DMS 273 treated with DMSO at 0.1 percent for 48 hours (cell line): Measurements from ENCODE around the gene NOP9.

ENCODE experiments used
- DNase-seq: peaks from one replicate; lab custom pipeline; 2025; lab: John Stamatoyannopoulos, UW

Gene NOP9

GRCh38 chr14:24329073-24329663 lies 29.5 kb downstream of the NOP9 start:
- no peak for DNase-seq

DNA sequence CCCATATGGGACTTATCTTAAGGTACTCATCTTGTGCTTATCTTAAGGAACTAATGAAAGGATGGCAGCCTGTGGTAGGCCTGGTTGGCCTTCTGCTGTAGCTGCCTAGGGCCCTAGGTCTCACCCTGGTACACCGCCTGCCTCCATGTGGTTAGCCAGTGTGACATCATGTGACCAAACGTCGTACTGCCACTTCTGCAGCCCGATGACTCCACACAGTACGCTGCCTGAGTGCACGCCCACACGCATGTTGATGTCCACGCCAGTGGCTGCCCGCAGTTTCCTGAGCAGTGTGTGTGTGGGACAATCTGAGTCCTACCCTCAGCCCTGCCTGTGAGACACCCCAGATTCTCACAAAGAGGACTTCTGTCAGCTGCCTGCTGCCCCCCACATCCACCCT lies 30.1 kb downstream of the NOP9 start:
- no peak for DNase-seq

DNA sequence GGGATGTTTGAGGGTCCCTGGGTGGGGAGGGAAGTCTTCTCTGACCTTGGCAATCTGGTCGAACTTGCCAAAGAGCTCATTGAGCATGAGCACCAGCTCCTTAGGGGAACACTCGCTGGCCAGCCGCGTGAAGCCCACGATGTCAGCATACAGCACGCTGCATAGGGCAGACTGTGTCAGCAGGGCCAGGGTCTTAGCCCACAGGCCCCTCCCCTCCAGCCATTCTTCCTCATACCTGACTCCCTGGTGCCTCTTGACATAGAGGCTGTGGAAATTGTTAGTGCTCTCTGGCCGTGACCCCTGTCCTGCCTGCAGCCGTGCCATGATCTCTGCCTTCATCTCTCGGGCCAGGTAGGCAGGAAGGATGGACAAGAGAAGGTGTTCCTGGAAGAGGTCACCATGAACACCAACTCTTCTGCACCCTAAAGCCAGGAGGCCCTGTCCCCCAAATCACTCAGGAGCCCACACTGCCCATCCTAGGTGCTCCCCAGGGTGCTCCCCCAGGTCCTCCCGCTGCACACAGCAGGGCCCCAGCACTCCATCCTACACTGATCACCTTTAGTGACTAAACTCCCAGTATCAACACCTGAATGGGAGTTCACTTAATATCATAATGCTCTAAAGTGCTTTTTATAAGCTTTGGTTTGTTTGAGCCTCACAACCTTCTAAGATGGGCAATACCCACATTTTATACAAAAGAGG lies 31.5 kb downstream of the NOP9 start:
- DNase-seq = no peak

GRCh38 chr14:24331731-24332267 lies 32.1 kb downstream of the NOP9 start:
- no peak for DNase-seq

DNA sequence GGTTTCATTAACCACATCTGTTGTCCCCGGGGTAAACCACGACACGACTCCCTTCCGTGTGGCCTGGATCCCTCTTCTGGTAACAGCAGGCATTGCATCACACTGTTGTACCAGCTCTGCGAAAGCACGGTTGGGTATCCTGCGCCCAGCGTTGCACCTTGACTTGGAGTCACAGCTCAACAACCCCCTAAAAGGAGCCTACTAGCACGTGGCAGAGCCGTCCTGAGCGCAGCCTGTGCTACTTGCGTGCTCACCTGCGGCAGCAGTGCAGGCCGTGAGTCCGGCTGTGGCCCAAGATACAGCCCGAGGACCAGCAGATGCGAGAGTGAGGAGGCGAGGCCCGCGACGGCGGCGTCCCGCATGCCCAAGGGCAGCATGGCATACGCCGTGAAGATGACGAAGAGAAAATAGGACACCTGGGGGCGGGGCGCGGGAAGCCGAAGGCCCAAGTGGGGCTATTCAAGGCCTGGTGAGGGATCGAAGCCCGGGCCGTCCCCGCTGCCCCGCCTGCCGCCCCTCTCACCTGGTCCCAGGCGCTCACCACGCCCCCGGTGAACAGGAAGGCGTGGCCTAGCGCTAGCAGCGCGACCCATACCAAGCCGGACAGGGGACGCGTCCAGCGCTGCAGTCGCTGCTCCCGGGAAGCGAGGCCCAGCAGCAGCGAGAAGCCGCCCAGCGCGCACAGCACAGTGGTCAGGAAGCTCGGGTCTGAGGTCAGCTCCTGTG lies 32.8 kb downstream of the NOP9 start:
- DNase-seq = peak; percentile 32

- peak; percentile 8 for DNase-seq
These were observed 35.0 kb downstream of the NOP9 start, which contains the start of gene ADCY4 for GRCh38 chr14:24334431-24335291. TSS of gene ADCY4 (minus strand) at chr14:24335071. CDS start at chr14:24334652, 419 bp downstream.

DNA sequence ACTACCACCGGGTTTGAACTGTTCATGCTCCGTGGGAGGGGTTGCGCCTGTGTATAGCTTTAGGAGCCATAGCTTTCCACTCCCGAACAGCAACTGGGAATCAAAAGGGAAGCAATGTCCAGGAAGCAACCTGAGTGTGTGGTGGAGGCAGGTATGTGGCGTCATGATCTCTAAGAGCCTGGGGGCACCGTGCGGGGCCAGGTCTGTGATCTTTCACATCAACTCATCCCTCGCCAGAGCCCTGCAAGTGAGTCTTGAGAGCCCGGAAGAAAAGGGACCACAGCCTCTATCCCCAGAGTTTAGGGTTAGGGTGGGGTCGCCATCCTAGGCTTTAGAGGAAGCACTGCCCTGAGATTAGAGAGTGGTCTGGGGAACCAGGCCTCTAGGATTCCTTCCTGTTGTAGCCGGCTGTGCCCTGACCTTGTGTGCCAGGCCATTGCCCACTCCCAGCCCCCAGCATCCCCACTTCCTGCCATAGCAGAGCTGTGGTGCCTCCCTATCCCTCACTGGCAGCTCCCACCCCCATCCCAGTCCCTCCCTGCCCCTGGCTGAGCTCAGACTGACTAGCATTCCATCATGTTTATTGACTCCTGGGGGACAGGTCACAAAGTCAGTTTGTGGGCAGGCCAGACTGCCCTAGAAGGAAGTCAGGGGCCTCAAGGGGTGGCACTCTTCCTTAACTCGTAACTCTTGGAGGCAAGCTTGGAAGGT lies 36.0 kb downstream of the NOP9 start:
- no peak for DNase-seq

DNA sequence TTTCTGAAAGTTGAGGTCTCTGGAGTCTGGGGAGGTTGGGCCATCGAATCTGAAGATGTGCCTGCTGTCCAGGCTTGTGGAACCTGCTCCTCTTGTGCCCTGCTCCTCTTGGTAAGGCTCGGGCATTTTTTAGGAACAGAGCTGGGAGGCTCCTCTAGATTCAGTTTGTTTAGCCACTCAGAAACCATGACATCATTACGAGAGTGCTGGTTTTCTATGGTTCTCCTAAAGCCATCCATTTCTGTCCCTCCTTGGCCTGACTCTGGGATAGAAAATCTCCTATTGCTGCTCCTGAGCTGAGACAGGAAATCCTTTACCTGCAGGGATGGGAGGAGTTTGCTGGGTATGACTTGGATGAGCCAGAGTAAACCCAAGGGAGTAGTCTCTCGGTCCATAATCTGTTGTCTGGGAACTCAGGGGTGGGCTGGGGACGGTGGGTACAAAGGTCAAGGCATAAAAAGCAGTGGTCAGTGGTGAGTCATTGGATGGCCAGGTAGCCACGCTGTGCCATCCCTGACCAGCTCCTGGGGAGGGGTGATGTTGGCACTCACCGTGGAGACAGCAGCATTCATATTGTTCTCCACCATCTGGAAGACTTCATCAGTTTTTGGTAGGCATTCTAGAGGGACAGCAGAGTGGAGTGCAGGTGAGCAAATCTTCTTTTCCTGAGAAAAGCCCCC lies 37.6 kb downstream of the NOP9 start:
- DNase-seq = no peak

- no peak for DNase-seq
These were observed 38.1 kb downstream of the NOP9 start for GRCh38 chr14:24337824-24338175.

GRCh38 chr14:24338843-24339242 lies 39.2 kb downstream of the NOP9 start:
- no peak for DNase-seq

DNA sequence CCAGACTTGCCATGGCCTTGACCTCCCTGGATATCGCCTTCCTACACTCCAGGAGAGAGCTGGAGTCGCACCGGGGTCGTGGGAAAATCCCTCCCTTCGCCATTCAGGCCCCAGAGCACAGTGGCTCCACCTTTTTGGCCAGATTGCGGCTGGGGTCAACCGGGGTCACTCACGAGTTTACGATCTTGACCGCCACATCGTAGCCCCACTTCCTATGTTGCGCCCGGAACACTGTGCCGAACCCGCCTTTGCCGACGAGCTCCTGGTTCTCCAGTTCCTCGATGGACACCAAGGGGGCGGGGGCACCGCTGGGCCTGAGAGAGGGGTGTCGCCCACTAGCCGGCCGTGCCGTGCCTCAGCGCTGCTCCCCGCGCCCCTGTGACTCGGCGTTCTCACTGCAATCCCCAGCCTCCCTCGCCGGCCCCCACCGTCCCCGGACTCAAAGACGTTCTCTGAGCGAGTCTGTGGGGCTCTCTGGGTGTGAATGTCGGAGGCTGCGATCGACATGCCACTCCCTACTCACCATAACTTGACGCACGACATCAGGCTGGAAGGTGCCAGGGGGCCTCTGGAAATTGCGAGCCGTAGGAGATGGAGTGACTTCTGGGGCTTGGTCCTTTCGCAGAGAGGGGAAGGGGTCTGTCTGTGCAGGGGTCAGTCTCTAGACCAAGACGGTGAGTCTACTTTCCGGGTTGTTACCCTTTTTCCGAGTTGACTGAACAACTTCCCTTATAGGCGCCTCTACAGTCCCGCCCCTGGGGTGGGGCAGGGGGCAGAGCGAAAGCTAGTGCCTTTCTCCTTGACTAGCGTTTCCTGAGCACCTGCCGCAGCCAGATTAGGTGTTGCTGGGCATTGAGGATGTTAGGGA lies 39.9 kb downstream of the NOP9 start, which contains the start of gene RIPK3:
TSS of gene RIPK3 (minus strand) at position 708 of the 868 bp plus-strand sequence. CDS start at position 543, 165 bp downstream.
- no peak for DNase-seq

GRCh38 chr14:24340606-24341005 lies 41.0 kb downstream of the NOP9 start:
- no peak for DNase-seq

GRCh38 chr14:24342889-24343288 lies 43.2 kb downstream of the NOP9 start:
- DNase-seq = no peak

GRCh38 chr14:24343795-24344660 lies 44.4 kb downstream of the NOP9 start:
- DNase-seq = no peak

DNA sequence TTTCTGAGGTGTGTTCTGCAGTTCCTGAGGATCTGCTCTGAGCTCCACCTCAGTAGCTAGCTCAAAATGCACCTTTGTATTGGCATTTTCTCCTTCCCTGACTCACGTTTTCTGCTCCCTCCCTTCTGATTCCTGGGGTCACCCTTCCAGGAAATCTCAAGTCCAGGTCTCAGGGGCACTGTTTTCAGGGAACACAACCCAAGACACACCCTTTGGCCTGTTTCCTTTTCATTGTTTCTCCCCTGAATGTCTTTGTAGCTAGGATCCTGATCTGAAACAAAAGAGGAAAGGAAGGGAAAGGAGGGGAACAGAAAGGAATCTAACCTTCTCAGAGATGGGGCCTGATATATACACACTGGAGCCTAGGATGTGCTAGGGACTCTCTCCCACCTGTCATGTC lies 47.5 kb downstream of the NOP9 start:
- DNase-seq = no peak

GRCh38 chr14:24348186-24348585 lies 48.5 kb downstream of the NOP9 start:
- no peak for DNase-seq

GRCh38 chr14:24349742-24350141 lies 50.1 kb downstream of the NOP9 start:
- no peak for DNase-seq

DNA sequence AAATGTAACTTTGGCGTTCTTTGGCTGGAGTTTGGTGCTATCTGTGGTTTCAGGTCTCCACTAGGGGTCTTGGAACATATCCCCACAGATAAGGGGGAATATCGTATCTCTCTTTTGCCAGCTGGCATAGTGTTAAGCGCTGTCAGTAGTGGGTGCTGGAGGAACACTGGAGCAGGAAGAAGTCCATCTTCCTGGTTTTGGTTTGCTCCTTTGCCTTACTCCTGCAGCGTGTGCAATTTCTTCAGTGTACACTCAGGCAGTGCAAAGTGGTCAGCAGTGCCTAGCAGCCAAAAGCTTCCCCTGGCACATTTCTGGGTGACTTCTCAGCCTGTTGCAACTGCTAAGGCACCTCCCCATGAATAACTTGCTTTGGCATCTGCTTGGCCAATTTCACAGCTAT lies 51.9 kb downstream of the NOP9 start:
- DNase-seq = no peak
